Gastroesophageal sphincter (tissue), 3 donors: ENCODE data around the gene MRPL17.

Experiments
- CTCF ChIP-seq, 4 experiments: fragments of 200-600 bp in 2 of 4; fragments of 450-650 bp in 2 of 4; sonication (generic) in 1 of 4; IDR thresholded peaks; one replicate each; pipeline ENCODE4 v1.5.1; 2017 to 2019; ENCODE audit warnings: antibody characterized with exemption in 4 of 4, mild to moderate bottlenecking in 2 of 4, moderate library complexity in 2 of 4
- EP300 ChIP-seq: sonication (generic); formaldehyde crosslinking; IDR thresholded peaks from one replicate; pipeline ENCODE4 v1.6.1; 2017; ENCODE audit warnings: antibody characterized with exemption, mild to moderate bottlenecking
- POLR2A ChIP-seq, 2 donors: fragments of 450-650 bp; IDR thresholded peaks; one replicate each; pipeline ENCODE4 v1.6.1; 2017; ENCODE audit warnings: antibody characterized with exemption in 2 of 2, mild to moderate bottlenecking in 2 of 2, moderate library complexity in 1 of 2

- TF ChIP-seq CTCF (IDR thresholded peaks at IDR 0.05) (no peak), POLR2A (IDR thresholded peaks at IDR 0.05) (no peak), EP300 (no peak)
Observed at GRCh38 chr11:6686006-6686405, 2.9 kb upstream of the MRPL17 start.
